Iris pigment epithelial cell (primary cell): Measurements from ENCODE around the gene AARS1.
"Not testable (repeated sequence)": the region's sequence is repeated elsewhere in the genome, so short reads cannot be mapped to it uniquely, and the experiment has no call there.

Experiments used
- DNase-seq: peaks from one replicate; pipeline ENCODE4 v3.0.0-alpha.2; 2011; ENCODE audit warnings: low read depth

Gene AARS1

GRCh38 chr16:70223971-70224513 lies 65.3 kb downstream of the AARS1 start:
- DNase-seq, result not testable (repeated sequence)

- not testable (repeated sequence) for DNase-seq
Observed at GRCh38 chr16:70223216-70223615, 66.1 kb downstream of the AARS1 start.

- not testable (repeated sequence) for DNase-seq
Observed at GRCh38 chr16:70222574-70222973, 66.7 kb downstream of the AARS1 start.

GRCh38 chr16:70218586-70218985 lies 70.7 kb downstream of the AARS1 start:
- DNase-seq, result peak; percentile 25

GRCh38 chr16:70206382-70206781 lies 82.9 kb downstream of the AARS1 start:
- DNase-seq, result not testable (repeated sequence)

GRCh38 chr16:70204668-70205405 lies 84.5 kb downstream of the AARS1 start:
- DNase-seq, result not testable (repeated sequence)

GRCh38 chr16:70204010-70204409 lies 85.3 kb downstream of the AARS1 start:
- not testable (repeated sequence) for DNase-seq

GRCh38 chr16:70203508-70203907 lies 85.8 kb downstream of the AARS1 start:
- not testable (repeated sequence) for DNase-seq
